GM12878 (cell line): ENCODE data around the gene FGF13.

ENCODE experiments used
- EZH2 ChIP-seq: IDR thresholded peaks from 2 replicates; pipeline ENCODE4 v1.6.1; 2012; ENCODE audit warnings: low read depth, mild to moderate bottlenecking, control low read depth, inconsistent platforms, low read length, borderline replicate concordance; ENCODE audit not compliant: control insufficient read depth
- RCOR1 ChIP-seq: conservative IDR thresholded peaks from 2 replicates; pipeline ENCODE4 v1.6.1; 2012; ENCODE audit warnings: low read depth, low read length, improper control_type of control experiment
- TF ChIP-seq, protein P1 (sequence below), 3 experiments: IDR thresholded peaks in 2 of 3; conservative IDR thresholded peaks in 1 of 3; 2 replicates each; pipeline ENCODE4 v1.5.1; 2011; ENCODE audit warnings: low read depth in 3 of 3, low read length in 3 of 3, mild to moderate bottlenecking in 3 of 3, control low read depth in 2 of 3, moderate library complexity in 2 of 3, inconsistent platforms in 1 of 3, mixed read lengths in 1 of 3; ENCODE audit not compliant: control insufficient read depth in 2 of 3, insufficient read depth in 1 of 3; ENCODE audit errors: extremely low read depth in 1 of 3

GRCh38 chrX:138748480-138748879 lies 37.0 kb upstream of the FGF13 start:
- TF ChIP-seq EZH2 (no peak), RCOR1 (no peak)
- TF ChIP-seq, protein P1, sequence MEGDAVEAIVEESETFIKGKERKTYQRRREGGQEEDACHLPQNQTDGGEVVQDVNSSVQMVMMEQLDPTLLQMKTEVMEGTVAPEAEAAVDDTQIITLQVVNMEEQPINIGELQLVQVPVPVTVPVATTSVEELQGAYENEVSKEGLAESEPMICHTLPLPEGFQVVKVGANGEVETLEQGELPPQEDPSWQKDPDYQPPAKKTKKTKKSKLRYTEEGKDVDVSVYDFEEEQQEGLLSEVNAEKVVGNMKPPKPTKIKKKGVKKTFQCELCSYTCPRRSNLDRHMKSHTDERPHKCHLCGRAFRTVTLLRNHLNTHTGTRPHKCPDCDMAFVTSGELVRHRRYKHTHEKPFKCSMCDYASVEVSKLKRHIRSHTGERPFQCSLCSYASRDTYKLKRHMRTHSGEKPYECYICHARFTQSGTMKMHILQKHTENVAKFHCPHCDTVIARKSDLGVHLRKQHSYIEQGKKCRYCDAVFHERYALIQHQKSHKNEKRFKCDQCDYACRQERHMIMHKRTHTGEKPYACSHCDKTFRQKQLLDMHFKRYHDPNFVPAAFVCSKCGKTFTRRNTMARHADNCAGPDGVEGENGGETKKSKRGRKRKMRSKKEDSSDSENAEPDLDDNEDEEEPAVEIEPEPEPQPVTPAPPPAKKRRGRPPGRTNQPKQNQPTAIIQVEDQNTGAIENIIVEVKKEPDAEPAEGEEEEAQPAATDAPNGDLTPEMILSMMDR (IDR thresholded peaks at IDR 0.05 in 2 of 3, conservative IDR thresholded peaks at IDR 0.05 in 1 of 3; ENCODE audit: control insufficient read depth in 2 of 3, extremely low read depth in 1 of 3, insufficient read depth in 1 of 3, low read depth in 3 of 3, low read length in 3 of 3): peak; percentile 46 to 49 (median 47); a peak in 5 of 6 replicates
